ENCODE results near the gene CD19. TPM values are rescaled to one million over a fixed set of nuclear protein-coding genes. Genes with fewer than 3 reads are reported as not detected.
A peak's percentile ranks its signal among the peaks of the same experiment; 100 is the strongest.
"Not testable (repeated sequence)": the region's sequence is repeated elsewhere in the genome, so short reads cannot be mapped to it uniquely, and the experiment has no call there.

The CD19 gene
- 1 to 10 TPM; 1.1 to 1.3 TPM for total RNA-seq

DNA sequence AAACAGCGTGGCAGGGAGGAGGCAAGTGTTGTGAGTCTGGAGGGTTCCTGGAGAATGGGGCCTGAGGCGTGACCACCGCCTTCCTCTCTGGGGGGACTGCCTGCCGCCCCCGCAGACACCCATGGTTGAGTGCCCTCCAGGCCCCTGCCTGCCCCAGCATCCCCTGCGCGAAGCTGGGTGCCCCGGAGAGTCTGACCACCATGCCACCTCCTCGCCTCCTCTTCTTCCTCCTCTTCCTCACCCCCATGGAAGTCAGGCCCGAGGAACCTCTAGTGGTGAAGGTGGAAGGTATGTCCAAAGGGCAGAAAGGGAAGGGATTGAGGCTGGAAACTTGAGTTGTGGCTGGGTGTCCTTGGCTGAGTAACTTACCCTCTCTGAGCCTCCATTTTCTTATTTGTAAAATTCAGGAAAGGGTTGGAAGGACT is at the start of gene CD19:
CD19 (plus strand) TSS at position 171 of the 425 bp plus-strand sequence; CDS start at position 201, 30 bp downstream.
- TF ChIP-seq, protein P1, sequence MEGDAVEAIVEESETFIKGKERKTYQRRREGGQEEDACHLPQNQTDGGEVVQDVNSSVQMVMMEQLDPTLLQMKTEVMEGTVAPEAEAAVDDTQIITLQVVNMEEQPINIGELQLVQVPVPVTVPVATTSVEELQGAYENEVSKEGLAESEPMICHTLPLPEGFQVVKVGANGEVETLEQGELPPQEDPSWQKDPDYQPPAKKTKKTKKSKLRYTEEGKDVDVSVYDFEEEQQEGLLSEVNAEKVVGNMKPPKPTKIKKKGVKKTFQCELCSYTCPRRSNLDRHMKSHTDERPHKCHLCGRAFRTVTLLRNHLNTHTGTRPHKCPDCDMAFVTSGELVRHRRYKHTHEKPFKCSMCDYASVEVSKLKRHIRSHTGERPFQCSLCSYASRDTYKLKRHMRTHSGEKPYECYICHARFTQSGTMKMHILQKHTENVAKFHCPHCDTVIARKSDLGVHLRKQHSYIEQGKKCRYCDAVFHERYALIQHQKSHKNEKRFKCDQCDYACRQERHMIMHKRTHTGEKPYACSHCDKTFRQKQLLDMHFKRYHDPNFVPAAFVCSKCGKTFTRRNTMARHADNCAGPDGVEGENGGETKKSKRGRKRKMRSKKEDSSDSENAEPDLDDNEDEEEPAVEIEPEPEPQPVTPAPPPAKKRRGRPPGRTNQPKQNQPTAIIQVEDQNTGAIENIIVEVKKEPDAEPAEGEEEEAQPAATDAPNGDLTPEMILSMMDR (IDR thresholded peaks at IDR 0.05), result no peak
- Mint-ChIP-seq H3K27ac (peak within 1 kb of the TSS; percentile 76), H3K36me3 (ENCODE audit: low read depth) (no peaks in the 10 kb centered on the region), H3K27me3 (no peaks in the 10 kb centered on the region), H3K4me3 (no peak within 1 kb of the TSS), H3K9me3 (no peaks in the 10 kb centered on the region), H3K4me1 (ENCODE audit: low read depth) (peaks cover 26% of the 10 kb centered on the region)
- DNase-seq, result no peak
- no peak for ATAC-seq
- intact Hi-C loops (cut with micrococcal nuclease), result no loop called here
- CTCF ChIA-PET, result interaction anchor here (12.2 kb wide), 1 partner anchor 13 kb away, joined by 87 read pairs; no protein-coding TSS in a partner anchor
- POLR2A ChIA-PET, result interaction anchor here (0.7 to 1.2 kb wide), 3 partner anchors 12 to 28 kb away, joined by 3 to 4 read pairs (median 3); no protein-coding TSS in a partner anchor

DNA sequence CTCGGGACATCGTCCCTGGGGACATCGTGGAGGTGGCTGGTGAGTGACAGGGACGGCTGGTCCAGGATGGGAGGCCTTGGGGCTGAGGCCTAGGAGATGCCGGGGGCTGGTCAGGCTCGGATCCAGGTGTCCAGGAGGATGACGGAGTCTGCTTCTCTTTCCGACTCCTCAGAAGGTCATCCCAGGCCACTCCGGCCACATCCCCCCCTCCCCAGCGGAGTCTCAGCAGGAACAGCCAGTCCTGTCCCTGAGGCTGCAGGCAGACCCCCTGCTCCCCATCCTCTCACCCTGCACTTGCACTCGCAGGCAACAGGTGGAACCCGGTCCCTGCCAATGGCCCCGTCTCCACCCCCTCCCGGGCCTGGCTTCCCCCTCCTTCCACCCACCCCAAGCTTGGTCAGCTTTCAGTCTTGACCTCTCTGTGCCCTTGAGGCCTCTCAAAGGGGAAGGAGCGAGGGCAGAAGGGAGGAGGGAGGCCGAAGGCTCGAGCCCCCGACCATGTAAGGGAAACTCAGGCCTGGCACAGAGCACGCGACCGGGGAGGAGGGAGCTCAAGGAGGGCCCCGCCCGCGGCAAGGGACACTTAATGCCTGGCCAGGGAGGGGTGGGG is 49.1 kb upstream of the CD19 start:
- POLR2A ChIA-PET, result no interaction called here
- Mint-ChIP-seq H3K4me1 (ENCODE audit: low read depth) (peaks cover 18% of the 10 kb centered on the region), H3K27ac (no peak overlapping the region), H3K27me3 (peaks cover 10% of the 10 kb centered on the region), H3K4me3 (no peak overlapping the region), H3K36me3 (ENCODE audit: low read depth) (no peaks in the 10 kb centered on the region), H3K9me3 (no peaks in the 10 kb centered on the region)
- CTCF ChIA-PET, result no interaction called here
- ATAC-seq (no peak), DNase-seq (no peak)
- intact Hi-C loops (cut with micrococcal nuclease), result no loop called here
- TF ChIP-seq, protein P1 (IDR thresholded peaks at IDR 0.05), result no peak

DNA sequence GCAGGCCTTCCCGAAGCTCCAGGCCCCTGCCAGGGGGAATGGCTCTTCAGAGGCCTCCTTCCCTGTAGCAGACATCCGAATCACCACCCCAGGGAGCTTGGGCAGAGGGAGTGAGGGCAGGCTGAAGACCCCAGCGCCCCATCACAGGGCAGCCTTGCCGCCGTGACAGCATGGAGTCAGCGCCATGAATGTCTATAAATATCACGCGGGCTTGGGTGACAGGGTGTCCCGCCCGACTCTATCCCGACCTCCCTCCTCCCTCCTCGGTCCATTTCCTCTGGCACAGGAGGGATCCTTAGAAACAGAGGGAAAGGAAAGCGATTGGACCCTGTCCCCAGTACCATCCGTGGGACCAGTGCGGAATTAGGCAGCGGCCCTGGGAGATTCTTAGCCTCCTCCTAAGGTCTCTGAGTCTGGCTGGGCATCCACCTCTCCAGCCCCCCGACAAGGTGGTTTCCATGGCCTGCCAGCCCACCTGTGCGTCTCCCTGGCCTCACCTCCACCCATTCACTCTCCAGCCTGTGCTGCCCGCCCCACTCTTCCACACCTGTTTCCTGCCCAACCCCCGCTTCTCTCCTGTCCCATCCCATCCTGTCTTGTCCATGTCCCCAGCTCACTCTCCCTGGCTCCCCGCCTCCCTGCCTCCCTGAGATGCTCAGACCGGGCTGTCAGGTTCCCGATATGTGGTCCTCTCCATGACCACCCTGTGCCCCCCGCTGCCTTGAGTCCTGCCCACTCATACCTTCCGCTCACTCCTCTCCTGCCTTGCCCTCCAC is 48.4 kb upstream of the CD19 start:
- TF ChIP-seq, protein P1 (IDR thresholded peaks at IDR 0.05), result no peak
- no peak overlapping the region for H3K27ac Mint-ChIP-seq
- H3K36me3 Mint-ChIP-seq (ENCODE audit: low read depth), result no peaks in the 10 kb centered on the region
- intact Hi-C loops (cut with micrococcal nuclease), result no loop called here
- H3K4me3 Mint-ChIP-seq, result no peak overlapping the region
- no peak for DNase-seq
- no peaks in the 10 kb centered on the region for H3K9me3 Mint-ChIP-seq
- ATAC-seq, result no peak
- ChIA-PET POLR2A (interaction anchor here (1.5 kb wide), 1 partner anchor 21 kb away, joined by 4 read pairs; no protein-coding TSS in a partner anchor), CTCF (no interaction called here)
- H3K27me3 Mint-ChIP-seq, result peaks cover 10% of the 10 kb centered on the region
- H3K4me1 Mint-ChIP-seq (ENCODE audit: low read depth), result peaks cover 14% of the 10 kb centered on the region

DNA sequence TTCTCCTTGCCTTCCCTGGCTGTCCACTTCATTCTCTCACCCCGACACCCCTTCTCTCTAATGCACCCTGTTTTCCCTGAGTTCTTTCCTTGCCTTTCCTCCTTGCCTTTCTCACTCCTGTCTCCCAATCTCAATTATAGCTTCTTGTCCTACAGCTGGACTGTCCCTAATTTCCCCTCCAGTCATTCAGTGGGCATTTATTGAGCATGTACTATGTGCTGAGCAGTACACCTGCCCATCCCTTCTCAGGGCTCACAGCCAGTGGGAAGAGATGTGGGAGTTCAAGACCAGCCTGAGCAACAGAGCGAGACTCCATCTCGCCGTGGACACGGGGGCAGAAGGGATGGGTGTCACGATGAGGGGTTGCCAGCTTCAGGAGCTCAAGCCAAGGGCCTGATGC is 47.7 kb upstream of the CD19 start:
- intact Hi-C loops (cut with micrococcal nuclease), result no loop called here
- no peaks in the 10 kb centered on the region for H3K36me3 Mint-ChIP-seq (ENCODE audit: low read depth)
- POLR2A ChIA-PET, result interaction anchor here (1.5 kb wide), 1 partner anchor 22 kb away, joined by 4 read pairs; no protein-coding TSS in a partner anchor
- TF ChIP-seq, protein P1 (IDR thresholded peaks at IDR 0.05), result no peak
- peaks cover 9% of the 10 kb centered on the region for H3K4me1 Mint-ChIP-seq (ENCODE audit: low read depth)
- CTCF ChIA-PET, result no interaction called here
- no peak overlapping the region for H3K4me3 Mint-ChIP-seq
- peaks cover 10% of the 10 kb centered on the region for H3K27me3 Mint-ChIP-seq
- no peaks in the 10 kb centered on the region for H3K9me3 Mint-ChIP-seq
- no peak overlapping the region for H3K27ac Mint-ChIP-seq
- DNase-seq, result no peak
- ATAC-seq, result no peak

DNA sequence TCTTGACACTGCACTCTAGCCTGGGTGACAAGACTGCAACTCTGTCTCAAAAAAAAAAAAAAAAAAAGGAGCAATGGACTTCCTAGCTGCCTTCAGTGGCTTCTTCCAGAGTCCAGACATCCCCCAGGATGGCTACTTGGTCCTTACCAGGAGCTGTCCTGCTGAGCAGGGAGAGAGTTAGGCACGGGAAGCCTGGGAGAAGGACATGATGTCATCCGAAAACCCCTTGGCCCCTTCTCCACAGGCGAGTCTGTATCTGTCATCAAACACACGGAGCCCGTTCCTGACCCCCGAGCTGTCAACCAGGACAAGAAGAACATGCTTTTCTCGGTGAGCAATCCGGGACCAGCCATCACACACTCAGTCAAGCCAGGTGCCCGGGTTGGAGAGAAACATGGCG is 44.8 kb upstream of the CD19 start:
- Mint-ChIP-seq H3K4me3 (no peak overlapping the region), H3K36me3 (ENCODE audit: low read depth) (no peaks in the 10 kb centered on the region), H3K27me3 (peaks cover 1% of the 10 kb centered on the region), H3K4me1 (ENCODE audit: low read depth) (no peaks in the 10 kb centered on the region), H3K9me3 (no peaks in the 10 kb centered on the region), H3K27ac (no peak overlapping the region)
- ChIA-PET CTCF (no interaction called here), POLR2A (no interaction called here)
- TF ChIP-seq, protein P1 (IDR thresholded peaks at IDR 0.05), result no peak
- intact Hi-C loops (cut with micrococcal nuclease), result no loop called here
- ATAC-seq (no peak), DNase-seq (no peak)

DNA sequence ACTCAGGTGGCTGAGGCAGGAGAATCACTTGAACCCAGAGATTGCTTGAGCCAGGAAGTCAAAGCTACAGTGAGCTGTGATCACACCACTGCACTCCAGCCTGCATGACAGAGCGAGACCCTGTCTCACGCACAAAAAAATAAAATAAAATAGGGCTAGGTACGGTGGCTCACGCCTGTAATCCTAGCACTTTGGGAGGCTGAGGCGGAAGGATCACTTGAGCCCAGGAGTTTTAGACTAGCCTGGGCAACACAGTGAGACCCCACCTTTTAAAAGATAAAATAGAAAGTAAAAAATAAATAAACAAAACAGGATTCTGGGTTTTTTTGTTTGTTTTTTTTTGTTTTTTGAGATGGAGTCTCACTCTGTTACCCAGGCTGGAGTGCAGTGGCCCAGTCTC is 41.4 kb upstream of the CD19 start:
- not testable (repeated sequence) for H3K4me1 Mint-ChIP-seq (ENCODE audit: low read depth)
- ChIA-PET CTCF (interaction anchor here (1.3 kb wide), 1 partner anchor 55 kb away, joined by 3 read pairs; no protein-coding TSS in a partner anchor), POLR2A (interaction anchor here (0.7 kb wide), 1 partner anchor 10 kb away, joined by 3 read pairs; no protein-coding TSS in a partner anchor)

More for the DNA sequence above, 41.4 kb upstream of the CD19 start:
- intact Hi-C loops (cut with micrococcal nuclease); H3K27me3 Mint-ChIP-seq; H3K27ac Mint-ChIP-seq; H3K4me3 Mint-ChIP-seq; H3K9me3 Mint-ChIP-seq; ATAC-seq; H3K36me3 Mint-ChIP-seq (ENCODE audit: low read depth); DNase-seq: not testable (repeated sequence)
